HPDE6-E6E7 (cell line): ENCODE results near the gene GRM7.

Experiments used
- DNase-seq: peaks from one replicate; pipeline ENCODE4 v3.0.0; 2011; ENCODE audit warnings: missing footprints; ENCODE audit errors: extremely low spot score

Gene GRM7

DNA sequence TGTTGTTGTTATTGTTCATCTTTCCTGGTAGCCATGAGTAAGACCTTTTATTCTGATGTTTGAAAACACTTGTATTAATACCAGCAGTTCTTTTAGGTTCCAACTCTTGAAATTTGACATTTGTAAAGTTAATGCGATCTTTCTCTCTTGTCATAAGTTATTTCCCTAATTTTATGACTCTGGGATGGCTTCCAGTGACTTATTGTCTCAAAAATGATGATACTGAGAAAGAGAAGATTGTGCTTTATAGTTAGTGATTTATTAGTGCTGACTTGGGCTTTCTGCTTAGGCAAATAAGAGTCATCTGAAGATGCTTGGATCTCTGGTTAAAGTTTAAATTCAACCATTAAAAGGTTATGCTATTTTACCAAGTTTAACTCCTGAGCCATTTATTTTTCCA, 715.2 kb downstream of the GRM7 start:
- DNase-seq, result no peak

DNA sequence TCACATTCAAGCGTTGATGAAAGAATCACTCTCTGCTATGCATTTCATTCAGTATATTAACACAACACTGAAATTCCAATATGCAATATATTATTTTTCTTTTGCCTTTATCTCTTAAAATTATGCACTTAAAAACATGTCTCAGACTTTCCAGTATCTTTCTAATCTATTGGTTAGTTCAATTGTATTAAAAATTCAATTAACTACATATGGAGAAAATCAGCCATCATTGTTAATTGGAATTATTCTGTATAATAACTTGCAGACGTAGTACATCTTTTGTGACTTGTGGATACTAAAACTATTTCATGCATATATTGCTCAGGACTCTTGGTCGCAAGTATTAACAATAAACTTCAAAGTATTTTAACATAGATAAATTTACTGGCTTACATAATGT, 715.6 kb downstream of the GRM7 start:
- no peak for DNase-seq

- no peak for DNase-seq
Measured at GRCh38 chr3:7577513-7577912, 716.6 kb downstream of the GRM7 start.

DNA sequence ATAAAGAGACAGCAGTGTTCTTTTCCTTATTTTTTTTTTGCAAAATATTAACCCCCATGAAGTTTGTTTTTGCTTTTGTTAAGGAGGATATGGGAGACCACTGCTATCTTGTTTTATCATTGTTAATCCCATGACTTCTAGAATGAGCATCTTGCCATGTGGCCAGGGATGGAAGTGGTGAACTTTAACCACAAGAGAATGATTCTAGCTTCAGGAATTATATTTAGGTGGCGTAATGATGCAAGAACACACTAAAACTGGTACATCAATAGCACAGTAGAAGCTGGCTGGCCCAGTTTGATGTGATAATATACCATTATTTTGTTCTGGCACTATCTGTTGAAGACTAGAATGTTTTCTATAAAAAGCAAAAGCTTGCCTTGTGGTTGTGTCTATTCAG, 720.9 kb downstream of the GRM7 start:
- no peak for DNase-seq

DNA sequence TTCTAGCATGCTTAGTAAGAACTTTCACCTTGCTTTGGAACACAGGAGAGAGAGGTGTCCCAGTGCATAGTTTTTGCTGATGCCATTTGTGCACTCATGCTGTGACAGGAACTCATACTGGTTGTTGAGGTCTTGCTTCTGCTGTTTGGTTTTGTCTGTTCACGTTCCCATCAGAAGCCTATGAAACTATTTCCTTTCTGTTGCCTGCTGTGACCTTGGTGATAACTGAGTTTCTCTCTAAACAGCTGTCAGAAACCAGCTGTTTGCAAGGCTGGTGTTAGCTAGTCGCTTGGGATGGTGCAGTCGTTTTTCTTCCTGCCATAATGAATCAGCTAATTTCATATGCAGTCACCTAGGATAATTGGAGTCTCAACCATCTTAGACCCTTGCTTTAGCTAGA, 724.1 kb downstream of the GRM7 start:
- DNase-seq, result no peak

DNA sequence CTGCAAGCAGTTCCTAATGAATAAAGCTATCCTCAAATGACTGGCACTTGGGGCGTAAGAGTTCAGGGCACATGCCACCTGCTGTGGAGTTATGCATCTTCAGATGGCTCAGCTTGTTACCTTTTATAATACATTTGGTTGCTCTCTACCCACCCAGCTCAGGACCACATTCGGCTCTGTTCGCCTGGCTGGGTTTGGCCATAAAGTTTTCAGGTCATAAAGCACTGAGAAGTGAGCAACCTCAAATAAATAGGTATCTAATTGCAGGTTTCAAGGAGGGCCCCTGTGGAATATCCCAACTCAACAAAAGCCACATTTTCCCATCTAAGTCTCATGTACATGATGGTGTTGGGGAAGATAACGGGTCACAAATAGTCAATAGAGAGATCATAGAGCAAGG, 727.3 kb downstream of the GRM7 start:
- no peak for DNase-seq

DNA sequence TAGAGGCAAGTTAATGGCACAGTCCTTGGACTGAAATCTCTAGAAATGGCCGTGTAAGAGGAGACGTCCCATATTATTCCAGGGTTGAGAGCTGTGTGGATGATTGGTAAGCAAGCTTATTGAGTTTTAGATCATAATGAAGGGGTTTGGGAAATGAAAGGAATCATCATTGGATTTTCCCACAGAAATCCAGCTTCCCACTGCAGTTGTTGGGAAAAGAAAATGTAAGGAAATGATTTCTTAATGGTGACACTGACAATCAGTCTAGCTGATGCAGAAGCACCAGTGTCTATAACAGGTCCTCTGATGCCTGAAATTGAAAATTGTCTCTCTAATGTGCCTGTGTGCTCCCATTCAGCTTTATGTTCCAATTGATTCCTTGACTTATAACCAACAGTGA, 728.6 kb downstream of the GRM7 start:
- DNase-seq, result no peak

DNA sequence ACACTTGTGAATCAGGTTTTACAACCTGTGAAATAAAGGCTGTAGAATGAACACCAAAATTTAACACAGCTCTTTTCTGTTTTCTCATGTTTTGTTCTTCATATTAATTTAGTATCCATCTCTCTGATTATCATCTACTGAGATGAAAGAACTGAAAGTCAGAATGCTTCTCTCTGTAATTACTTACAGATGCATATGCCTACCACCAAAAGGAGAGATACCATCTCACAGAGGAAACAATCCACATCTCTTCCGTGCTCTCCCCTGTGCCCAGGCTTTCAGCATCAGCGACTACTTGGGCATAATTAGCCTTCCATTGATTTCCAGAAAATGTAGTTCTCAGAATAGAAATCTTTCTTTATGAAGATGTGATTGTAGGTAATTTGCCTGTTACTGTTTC, 741.4 kb downstream of the GRM7 start:
- DNase-seq, result no peak

DNA sequence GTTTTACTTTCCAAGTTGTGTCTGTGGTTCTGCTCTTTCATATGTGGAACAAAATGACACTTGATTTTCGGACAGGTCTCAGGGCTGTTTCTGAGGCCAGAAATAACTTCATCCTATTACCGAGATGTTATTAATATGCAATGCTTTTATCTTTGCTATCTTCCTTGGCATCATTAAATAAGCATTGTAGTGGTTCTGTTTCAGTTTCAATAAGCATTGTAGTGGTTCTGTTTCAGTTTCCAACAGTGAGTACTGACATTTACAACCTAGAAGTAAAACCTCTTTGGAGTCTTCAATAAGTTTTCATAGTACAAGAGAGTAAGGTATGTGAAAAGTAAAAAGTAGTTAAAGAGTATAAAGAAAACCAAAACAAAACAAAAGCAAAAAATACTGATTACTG, 746.2 kb downstream of the GRM7 start:
- DNase-seq, result no peak

DNA sequence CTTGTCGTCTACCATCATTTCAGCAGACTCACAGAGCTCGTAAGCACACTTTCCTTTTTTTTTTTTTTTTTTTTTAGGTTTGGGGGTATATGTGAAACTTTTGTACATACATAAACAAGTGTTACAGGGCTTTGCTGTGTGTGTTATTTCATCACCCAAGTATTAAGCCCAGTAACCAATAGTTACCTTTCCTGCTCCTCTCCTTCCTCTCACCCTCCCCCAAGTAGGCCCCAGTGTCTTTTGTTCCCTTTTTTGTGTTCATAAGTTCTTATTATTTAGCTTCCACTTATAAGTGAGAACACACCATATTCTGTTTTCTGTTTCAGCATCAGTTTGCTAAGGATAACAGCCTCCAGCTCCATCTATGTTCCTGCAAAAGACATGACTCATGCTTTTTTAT, 746.8 kb downstream of the GRM7 start:
- no peak for DNase-seq

GRCh38 chr3:7610634-7611033, 749.7 kb downstream of the GRM7 start:
- no peak for DNase-seq

- no peak for DNase-seq
Measured at GRCh38 chr3:7615043-7615442, 754.1 kb downstream of the GRM7 start.

- no peak for DNase-seq
Measured at GRCh38 chr3:7618606-7619005, 757.7 kb downstream of the GRM7 start.

GRCh38 chr3:7620401-7620800, 759.5 kb downstream of the GRM7 start:
- DNase-seq, result no peak

GRCh38 chr3:7621046-7621630, 760.2 kb downstream of the GRM7 start:
- no peak for DNase-seq

GRCh38 chr3:7621651-7622050, 760.7 kb downstream of the GRM7 start:
- no peak for DNase-seq

- no peak for DNase-seq
Measured at GRCh38 chr3:7625021-7625420, 764.1 kb downstream of the GRM7 start.

DNA sequence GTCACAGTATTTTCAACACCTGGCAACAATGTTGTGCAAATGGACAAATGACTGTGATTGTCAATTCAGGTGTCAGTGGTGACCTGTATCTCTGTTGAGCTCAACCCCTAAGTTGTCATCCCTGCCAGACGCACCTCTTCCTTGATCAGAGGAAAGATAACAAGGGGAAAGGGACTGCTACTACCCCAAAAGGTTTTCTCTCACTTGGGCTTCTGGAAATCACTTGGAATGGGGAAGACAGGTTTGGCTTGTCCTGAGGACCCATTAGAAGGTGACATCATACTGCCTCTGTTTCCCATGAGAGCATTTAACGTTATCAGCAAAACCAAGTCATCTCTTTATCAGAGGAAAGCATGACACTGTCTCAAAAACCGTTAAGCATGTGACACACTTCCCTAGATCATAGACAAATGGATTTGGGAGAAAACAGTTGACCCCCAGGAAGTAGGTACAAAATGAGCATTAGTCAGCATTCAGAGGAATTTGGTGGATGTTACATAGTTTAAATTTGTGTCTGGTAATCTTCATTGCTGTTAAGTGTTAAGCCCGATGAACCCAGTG, 769.5 kb downstream of the GRM7 start:
- DNase-seq, result no peak

GRCh38 chr3:7630925-7631324, 770.0 kb downstream of the GRM7 start:
- no peak for DNase-seq

DNA sequence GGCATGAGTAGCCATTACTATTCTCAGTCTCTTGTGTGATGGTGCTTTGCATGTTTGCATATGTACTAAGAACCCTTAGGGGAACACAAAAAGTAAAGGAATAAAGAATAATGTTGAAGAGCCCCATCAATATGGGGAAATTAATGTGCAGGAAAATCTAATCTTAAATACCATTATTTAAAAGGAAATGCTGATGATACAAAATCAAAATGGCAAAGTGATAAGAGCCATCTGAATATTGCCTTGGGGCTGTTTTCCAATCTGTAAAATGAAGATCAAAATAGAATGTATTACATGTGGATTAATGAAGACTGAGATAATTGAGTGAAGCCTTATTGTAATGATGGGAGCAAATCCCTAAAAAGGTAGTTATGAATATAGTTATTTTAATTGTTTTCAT, 771.4 kb downstream of the GRM7 start:
- no peak for DNase-seq

DNA sequence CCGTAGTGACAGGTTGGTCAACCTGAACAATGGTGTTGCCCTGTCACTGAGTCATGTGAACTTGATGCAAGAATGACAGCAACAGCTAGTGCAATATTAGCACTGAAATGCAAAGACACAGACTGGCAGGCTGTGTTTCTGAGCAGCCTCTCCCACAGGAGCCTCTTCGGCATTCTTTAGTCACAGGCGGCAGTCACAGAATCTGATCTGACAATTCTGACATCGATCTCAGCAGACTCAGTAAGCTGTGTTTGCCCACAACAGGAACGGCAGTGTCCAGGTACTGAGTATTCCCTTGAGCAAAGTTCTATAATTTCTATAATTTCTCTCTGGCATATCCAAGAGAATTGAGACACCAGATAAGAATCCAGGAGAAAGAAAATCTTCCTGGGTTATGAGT, 776.8 kb downstream of the GRM7 start:
- no peak for DNase-seq

DNA sequence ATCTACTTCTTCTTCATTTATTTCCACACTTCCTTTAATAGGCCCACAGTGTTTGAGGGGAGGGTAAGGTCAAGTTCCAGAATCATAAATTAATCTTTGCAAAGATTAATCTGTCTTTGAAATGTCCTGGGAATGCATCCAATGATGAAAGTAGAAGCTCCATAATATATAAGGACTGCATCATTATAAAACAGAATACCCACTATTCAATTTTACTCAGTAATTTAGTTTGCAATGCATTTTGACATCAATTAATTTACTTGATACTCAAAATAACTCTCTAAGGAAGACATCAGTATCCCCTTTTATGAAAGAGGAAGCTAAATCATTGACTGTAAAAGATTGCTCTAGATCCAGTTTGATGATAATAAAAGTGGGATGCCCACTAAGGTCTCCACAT, 777.2 kb downstream of the GRM7 start:
- no peak for DNase-seq

GRCh38 chr3:7640787-7641186, 779.9 kb downstream of the GRM7 start:
- no peak for DNase-seq

- no peak for DNase-seq
Measured at GRCh38 chr3:7646851-7647250, 785.9 kb downstream of the GRM7 start.
